ENCODE measurements around the gene MSH5. TPM values are rescaled to one million over a fixed set of nuclear protein-coding genes. Genes with fewer than 3 reads are reported as not detected.

Gene MSH5
- total RNA-seq, 6 experiments from 2014 or later, result 3.2 to 8.5 (median 4.3) TPM

GRCh38 chr6:31730631-31731086 is 9.1 kb upstream of the MSH5 start:
- Histone ChIP-seq H3K4me3 (peak overlapping the region in 1 of 3 donors; percentile 68), H3K9me3 (no peaks in the 10 kb centered on the region), H3K4me1 (peaks cover 0 to 13% (median 2%) of the 10 kb centered on the region in 4 donors), H3K27me3 (no peaks in the 10 kb centered on the region), H3K36me3 (peaks cover 8 to 39% (median 15%) of the 10 kb centered on the region in 4 donors), H3K27ac (peak overlapping the region in 2 of 3 donors; percentile 81 to 85)
- ATAC-seq (no peak), DNase-seq (peak in 1 of 3 donors; percentile 48)
- WGBS (ENCODE audit: insufficient coverage, low coverage, low lambda C conversion rate, missing lambda C conversion rate), result 91% methylated on average over 9 of the region's 11 CpGs
- intact Hi-C loops (cut with DNase I), result no loop called here
- TF ChIP-seq CTCF (IDR thresholded peaks at IDR 0.05) (no peak), POLR2A (IDR thresholded peaks at IDR 0.05) (no peak)

- no peaks in the 10 kb centered on the region for H3K27me3 ChIP-seq
- TF ChIP-seq POLR2A (IDR thresholded peaks at IDR 0.05) (no peak), CTCF (IDR thresholded peaks at IDR 0.05) (no peak)
- DNase-seq (no peak), ATAC-seq (no peak)
- 63% methylated on average over 1 of the region's 3 CpGs for WGBS (ENCODE audit: insufficient coverage, low coverage, low lambda C conversion rate, missing lambda C conversion rate)
- no peak overlapping the region for H3K4me3 ChIP-seq
- H3K36me3 ChIP-seq, result peaks cover 8 to 34% (median 15%) of the 10 kb centered on the region in 4 donors
- H3K4me1 ChIP-seq, result peaks cover 0 to 20% (median 5%) of the 10 kb centered on the region in 4 donors
- no peaks in the 10 kb centered on the region for H3K9me3 ChIP-seq
- intact Hi-C loops (cut with DNase I), result no loop called here
- peak overlapping the region in 2 of 3 donors; percentile 12 to 28 for H3K27ac ChIP-seq
Observed at GRCh38 chr6:31732029-31732428, 7.8 kb upstream of the MSH5 start.

- Histone ChIP-seq H3K27ac (peak overlapping the region in 1 of 3 donors; percentile 97), H3K4me1 (peaks cover 0 to 36% (median 5%) of the 10 kb centered on the region in 4 donors), H3K9me3 (no peaks in the 10 kb centered on the region), H3K4me3 (no peak overlapping the region), H3K36me3 (peaks cover 8 to 34% (median 15%) of the 10 kb centered on the region in 4 donors), H3K27me3 (no peaks in the 10 kb centered on the region)
- TF ChIP-seq CTCF (IDR thresholded peaks at IDR 0.05) (no peak), POLR2A (IDR thresholded peaks at IDR 0.05) (no peak)
- intact Hi-C loops (cut with DNase I), result no loop called here
- ATAC-seq, result no peak
- DNase-seq, result no peak
- WGBS (ENCODE audit: insufficient coverage, low coverage, low lambda C conversion rate, missing lambda C conversion rate), result 93% methylated on average over 3 of the region's 4 CpGs
Observed at GRCh38 chr6:31733734-31734133, 6.1 kb upstream of the MSH5 start.

- no peak for ATAC-seq
- TF ChIP-seq POLR2A (IDR thresholded peaks at IDR 0.05), result no peak
- no peak for TF ChIP-seq CTCF (IDR thresholded peaks at IDR 0.05)
- no peaks in the 10 kb centered on the region for H3K27me3 ChIP-seq
- H3K36me3 ChIP-seq, result peaks cover 8 to 34% (median 15%) of the 10 kb centered on the region in 4 donors
- H3K9me3 ChIP-seq, result no peaks in the 10 kb centered on the region
- WGBS (ENCODE audit: insufficient coverage, low coverage, low lambda C conversion rate, missing lambda C conversion rate), result no CpG with 5 or more reads among the region's 2 CpGs
- H3K27ac ChIP-seq, result peak overlapping the region; percentile 68 to 97 (median 74)
- H3K4me3 ChIP-seq, result peak overlapping the region; percentile 58 to 74 (median 71)
- peaks cover 0 to 36% (median 5%) of the 10 kb centered on the region in 4 donors for H3K4me1 ChIP-seq
- peak in 1 of 3 donors; percentile 59 for DNase-seq
- intact Hi-C loops (cut with DNase I), result no loop called here
Observed at GRCh38 chr6:31734247-31734820, 5.5 kb upstream of the MSH5 start.
